Spleen (tissue), 7 donors: Measurements from ENCODE around the gene SLC8A2.

Experiments used
- CTCF ChIP-seq, 11 experiments: fragments of 200-600 bp in 7 of 11; fragments of 450-650 bp in 4 of 11; sonication (generic) in 4 of 11; IDR thresholded peaks in 8 of 11; conservative IDR thresholded peaks in 3 of 11; 1 replicate in 7 of 11; 2 replicates in 4 of 11; pipeline versions ENCODE4 v1.4.0 to v1.8.0; 2016 to 2021; ENCODE audit warnings: antibody characterized with exemption in 11 of 11, inconsistent platforms in 4 of 11, mild to moderate bottlenecking in 1 of 11
- POLR2A ChIP-seq, 3 donors: fragments of 450-650 bp; IDR thresholded peaks; one replicate each; pipeline ENCODE4 v1.5.1; 2017; ENCODE audit warnings: antibody characterized with exemption in 3 of 3, mild to moderate bottlenecking in 1 of 3
- POLR2AphosphoS5 ChIP-seq, 3 donors: sonication (generic); formaldehyde crosslinking; IDR thresholded peaks; one replicate each; pipeline ENCODE4 v1.5.1; 2017; ENCODE audit warnings: antibody characterized with exemption in 3 of 3
- donor health status: DM: no; HTN: no; CAD: no; lungs with moderate emphysema.
- donor health status: DM: no; HTN: no; CAD: no.
- donor health status: DM: no; HTN: no; CAD: no.

GRCh38 chr19:47492137-47492533 lies 20.4 kb upstream of the SLC8A2 start:
- no peak for TF ChIP-seq CTCF (IDR thresholded peaks at IDR 0.05 in 8 of 11, conservative IDR thresholded peaks at IDR 0.05 in 3 of 11)
- TF ChIP-seq POLR2A (IDR thresholded peaks at IDR 0.05), result no peak
- TF ChIP-seq POLR2AphosphoS5 (IDR thresholded peaks at IDR 0.05), result peak in 1 of 3 donors; percentile 40
